Endothelial cell of umbilical vein (primary cell): ENCODE measurements around the gene AKAP8L. TPM values are rescaled to one million over a fixed set of nuclear protein-coding genes. Genes with fewer than 3 reads are reported as not detected.
A peak's percentile ranks its signal among the peaks of the same experiment; 100 is the strongest.
"Not testable (repeated sequence)": the region's sequence is repeated elsewhere in the genome, so short reads cannot be mapped to it uniquely, and the experiment has no call there.

Experiments used
- BruUV-seq: library from RNA; stranded (reverse); fragments of 400-500 nt; replicated peaks from 2 replicates; lab custom pipeline; 2021; lab: Mats Ljungman, UMichigan
- CTCF ChIA-PET: fragments of 300-600, 350-600 bp; sonication (Branson Sonifier 250); formaldehyde crosslinking; loops from one replicate; lab custom pipeline; 2021; ENCODE audit warnings: antibody characterized with exemption, inconsistent platforms; lab: Charles Lee
- POLR2A ChIA-PET: fragments of 300-600, 350-600 bp; sonication (Branson Sonifier 250); formaldehyde crosslinking; loops from one replicate; lab custom pipeline; 2021; ENCODE audit warnings: antibody characterized with exemption, inconsistent platforms; lab: Charles Lee
- DNase-seq: peaks from one replicate; pipeline ENCODE4 v3.0.0-alpha.2; 2011; ENCODE audit warnings: low read depth, low spot score
- FAIRE-seq: peaks from 2 replicates; lab custom pipeline; 2011; peaks lifted over from hg19 to GRCh38; lab: Jason Lieb, UNC
- H2AFZ ChIP-seq: 2 replicates; pipeline ENCODE4 v1.6.0; 2012; ENCODE audit warnings: low read depth, low read length, control low read depth, inconsistent platforms
- H3K27ac ChIP-seq: 2 replicates; pipeline ENCODE4 v1.5.1; 2011; ENCODE audit warnings: low read depth, mild to moderate bottlenecking, control low read depth, low read length, moderate library complexity; ENCODE audit not compliant: insufficient read depth
- H3K27me3 ChIP-seq, 2 experiments: 2 replicates each; pipeline versions ENCODE4 v1.6.0 to v1.6.1; 2011; ENCODE audit warnings: low read length in 2 of 2, mixed read lengths in 1 of 2; ENCODE audit not compliant: control insufficient read depth in 2 of 2, insufficient read depth in 2 of 2
- H3K36me3 ChIP-seq, 2 experiments: 2 replicates in 1 of 2; 3 replicates in 1 of 2; pipeline ENCODE4 v1.5.1; 2011; ENCODE audit warnings: low read length in 2 of 2, mild to moderate bottlenecking in 1 of 2, moderate library complexity in 1 of 2; ENCODE audit not compliant: control insufficient read depth in 2 of 2, insufficient read depth in 2 of 2; ENCODE audit errors: extremely low read depth in 1 of 2
- H3K4me1 ChIP-seq: 3 replicates; pipeline ENCODE4 v1.5.1; 2011; ENCODE audit warnings: mild to moderate bottlenecking, low read length; ENCODE audit not compliant: control insufficient read depth, insufficient read depth; ENCODE audit errors: extremely low read depth
- H3K4me2 ChIP-seq: 2 replicates; pipeline ENCODE4 v1.6.1; 2011; ENCODE audit warnings: low read length, control low read depth, mixed read lengths; ENCODE audit not compliant: insufficient read depth
- H3K4me3 ChIP-seq, 3 experiments: fragments of 200-600 bp in 1 of 3; sonication (generic), shearing (Covaris generic) in 1 of 3; replicated peaks in 1 of 3; 2 replicates each; pipeline ENCODE4 v1.5.1; 2011 to 2016; ENCODE audit warnings: control low read depth in 3 of 3, low read length in 3 of 3, mild to moderate bottlenecking in 2 of 3, inconsistent platforms in 1 of 3, low read depth in 1 of 3, moderate library complexity in 1 of 3; ENCODE audit not compliant: insufficient read depth in 1 of 3
- H3K79me2 ChIP-seq: 2 replicates; pipeline ENCODE4 v1.6.0; 2012; ENCODE audit warnings: low read length, inconsistent platforms; ENCODE audit not compliant: control insufficient read depth, insufficient read depth
- H3K9ac ChIP-seq: replicated peaks from 2 replicates; pipeline ENCODE3; 2011; ENCODE audit warnings: low read length, control low read depth; ENCODE audit not compliant: insufficient read depth; ENCODE audit errors: extremely low read depth
- H3K9me1 ChIP-seq: replicated peaks from 3 replicates; pipeline ENCODE4 v1.6.0; 2011; ENCODE audit warnings: mild to moderate bottlenecking, low read length; ENCODE audit not compliant: control insufficient read depth, insufficient read depth; ENCODE audit errors: extremely low read depth
- H3K9me3 ChIP-seq: replicated peaks from 2 replicates; pipeline ENCODE4 v1.5.1; 2012; ENCODE audit warnings: low read length, inconsistent platforms; ENCODE audit not compliant: control insufficient read depth, insufficient read depth
- H4K20me1 ChIP-seq: replicated peaks from 2 replicates; pipeline ENCODE3; 2011; ENCODE audit warnings: mild to moderate bottlenecking, low read length; ENCODE audit not compliant: control insufficient read depth, insufficient read depth; ENCODE audit errors: extremely low read depth
- CTCF ChIP-seq, 2 donors: IDR thresholded peaks; 1 replicate in 1 of 2; 2 replicates in 1 of 2; pipeline ENCODE4 v1.5.1; 2011; ENCODE audit warnings: low read length in 2 of 2, mild to moderate bottlenecking in 2 of 2, moderate library complexity in 2 of 2, control low read depth in 1 of 2, inconsistent platforms in 1 of 2, low read depth in 1 of 2; ENCODE audit not compliant: insufficient read depth in 1 of 2; ENCODE audit errors: extremely low read depth in 1 of 2
- EZH2 ChIP-seq: IDR thresholded peaks from 2 replicates; pipeline ENCODE4 v1.6.1; 2012; ENCODE audit warnings: borderline replicate concordance, low read depth, mild to moderate bottlenecking, moderate library complexity, low read length, inconsistent platforms; ENCODE audit not compliant: severe bottlenecking
- FOS ChIP-seq: IDR thresholded peaks from 2 replicates; pipeline ENCODE4 v1.6.1; 2011; ENCODE audit warnings: mild to moderate bottlenecking, low read length, moderate library complexity, borderline replicate concordance; ENCODE audit not compliant: insufficient read depth
- GATA2 ChIP-seq: IDR thresholded peaks from 2 replicates; pipeline ENCODE4 v1.7.0; 2011; ENCODE audit warnings: low read depth, mild to moderate bottlenecking, moderate library complexity, mixed read lengths, low read length; ENCODE audit not compliant: insufficient read length, insufficient read depth
- JUN ChIP-seq: IDR thresholded peaks from 2 replicates; pipeline ENCODE4 v1.6.1; 2011; ENCODE audit warnings: borderline replicate concordance, low read depth; ENCODE audit not compliant: insufficient read length, insufficient read depth
- MAX ChIP-seq: IDR thresholded peaks from 2 replicates; pipeline ENCODE4 v1.6.1; 2011; ENCODE audit not compliant: insufficient read depth, insufficient read length
- MYC ChIP-seq: IDR thresholded peaks from one replicate; pipeline ENCODE4 v1.6.1; 2011; ENCODE audit warnings: mild to moderate bottlenecking, low read depth, low read length
- POLR2A ChIP-seq: IDR thresholded peaks from 2 replicates; pipeline ENCODE4 v1.6.1; 2012; ENCODE audit warnings: low read depth, mild to moderate bottlenecking, control low read depth, low read length
- POLR2AphosphoS5 ChIP-seq: IDR thresholded peaks from 2 replicates; pipeline ENCODE4 v1.6.1; 2012; ENCODE audit warnings: low read depth, mild to moderate bottlenecking, control low read depth, low read length, moderate library complexity; ENCODE audit not compliant: insufficient read depth
- dilution Hi-C: fragments of 300-500 bp; cut with MboI; formaldehyde crosslinking; loops from one replicate; pipeline ENCODE4 v1.15.0; 2019; ENCODE audit warnings: low sequenced_read_pairs; ENCODE audit not compliant: extremely low pct_ligation_motif_present
- intact Hi-C: fragments of 100-400 bp; cut with micrococcal nuclease; formaldehyde crosslinking; loops from one replicate; pipeline ENCODE4 v1.10.0; 2022
- polyA plus RNA-seq, 4 experiments: library from polyadenylated mRNA; depleted of rRNA in 3 of 4; stranded (reverse) in 3 of 4; unstranded in 1 of 4; fragments of >200 nt; gene quantifications; 2 replicates each; pipeline versions ENCODE4 v1.2.1 to v1.2.3, GENCODE V29; 2011 to 2012; ENCODE audit warnings: missing spikeins in 1 of 4
- total RNA-seq: library from RNA; stranded (reverse); gene quantifications from 2 replicates; pipeline ENCODE4 v1.2.3, GENCODE V29; 2021

Gene AKAP8L
- total and polyA plus RNA-seq, 2 donors (not counting 3 experiments of a cell fraction or from before 2014, with no cell fraction given), result 63.9 to 99.6 TPM

GRCh38 chr19:15337202-15337601, 81.6 kb downstream of the AKAP8L start:
- Histone ChIP-seq H3K4me1 (no peaks in the 10 kb centered on the region), H3K27me3 (no peaks in the 10 kb centered on the region), H4K20me1 (no peaks in the 10 kb centered on the region), H3K4me2 (no peak overlapping the region), H3K27ac (no peak overlapping the region), H3K9me3 (no peaks in the 10 kb centered on the region), H3K9ac (no peak overlapping the region), H2AFZ (no peak overlapping the region), H3K36me3 (no peaks in the 10 kb centered on the region), H3K4me3 (no peak overlapping the region), H3K79me2 (peaks cover 6% of the 10 kb centered on the region), H3K9me1 (no peaks in the 10 kb centered on the region)
- ChIA-PET CTCF (interaction anchor here (1.0 to 1.1 kb wide), 2 partner anchors 13 to 17 kb away, joined by 3 to 4 read pairs; no protein-coding TSS in a partner anchor), POLR2A (no interaction called here)
- FAIRE-seq, result no peak
- BruUV-seq, result no TSS peak
- TF ChIP-seq EZH2 (no peak), GATA2 (no peak), MYC (no peak), POLR2AphosphoS5 (no peak), JUN (no peak), MAX (no peak), CTCF (IDR thresholded peaks at IDR 0.05; ENCODE audit: extremely low read depth in 1 of 2, insufficient read depth in 1 of 2, low read depth in 1 of 2, low read length in 2 of 2) (no peak), POLR2A (no peak), FOS (no peak)
- DNase-seq, result no peak
- intact Hi-C loops (no loop called here), dilution Hi-C loops (no loop called here)

- H4K20me1 ChIP-seq, POLR2A ChIA-PET, dilution Hi-C loops, H2AFZ ChIP-seq, H3K27ac ChIP-seq, intact Hi-C loops, H3K4me2 ChIP-seq, H3K4me3 ChIP-seq, H3K9me3 ChIP-seq, CTCF ChIA-PET, H3K4me1 ChIP-seq, BruUV-seq, H3K27me3 ChIP-seq, H3K9me1 ChIP-seq, DNase-seq, H3K36me3 ChIP-seq, H3K9ac ChIP-seq: not testable (repeated sequence)
- H3K79me2 ChIP-seq, result peaks cover 16% of the 10 kb centered on the region
- FAIRE-seq, result peak; percentile 43
Observed at GRCh38 chr19:15335992-15336391, 82.8 kb downstream of the AKAP8L start.
